Thoracic aorta (tissue), 2 donors: ENCODE results near the gene TTC14. TPM values are rescaled to one million over a fixed set of nuclear protein-coding genes. Genes with fewer than 3 reads are reported as not detected.

Source experiments
- ATAC-seq: fragments of 150-250 bp; one replicate; pipeline ENCODE4 v1.8.0; 2017; ENCODE audit warnings: low read depth; ENCODE audit not compliant: insufficient number of reproducible peaks, low FRiP score
- DNase-seq: peaks from one replicate; pipeline ENCODE4 v3.0.0-alpha.2; 2020; ENCODE audit warnings: low spot score
- H3K27ac ChIP-seq, 2 donors: fragments of 200-600 bp; sonication (generic); 1 replicate in 1 of 2; 2 replicates in 1 of 2; pipeline ENCODE4 v1.5.1; 2016; ENCODE audit warnings: mild to moderate bottlenecking in 2 of 2, moderate library complexity in 2 of 2
- H3K27me3 ChIP-seq: fragments of 200-600 bp; sonication (generic); replicated peaks from 2 replicates; pipeline ENCODE4 v1.6.0; 2016; ENCODE audit warnings: mild to moderate bottlenecking; ENCODE audit not compliant: insufficient read depth
- H3K36me3 ChIP-seq: fragments of 200-600 bp; sonication (generic); one replicate; pipeline ENCODE4 v1.5.1; 2016
- H3K4me1 ChIP-seq, 2 donors: fragments of 200-600 bp; sonication (generic); 1 replicate in 1 of 2; 2 replicates in 1 of 2; pipeline versions ENCODE4 v1.5.1 to v1.6.0; 2016; ENCODE audit warnings: low read depth in 2 of 2, mild to moderate bottlenecking in 1 of 2; ENCODE audit not compliant: control insufficient read depth in 1 of 2
- H3K4me3 ChIP-seq: fragments of 200-600 bp; sonication (generic); 2 replicates; pipeline ENCODE4 v1.5.1; 2016; ENCODE audit warnings: mild to moderate bottlenecking
- H3K9me3 ChIP-seq: fragments of 200-600 bp; sonication (generic); 2 replicates; pipeline ENCODE4 v1.5.1; 2016
- total RNA-seq, 2 donors: library from RNA; depleted of rRNA; stranded (reverse); fragments of >200 nt; gene quantifications; one replicate each; pipeline versions ENCODE4 v1.1.0 to v1.2.3, GENCODE V29; 2016
- TF ChIP-seq, protein P1 (sequence below): fragments of 200-600 bp; sonication (generic); IDR thresholded peaks from one replicate; pipeline ENCODE4 v1.5.1; 2019; ENCODE audit warnings: antibody characterized with exemption

The TTC14 gene
- total RNA-seq, 2 donors from 2014 or later: 43.1 to 79.7 TPM

DNA sequence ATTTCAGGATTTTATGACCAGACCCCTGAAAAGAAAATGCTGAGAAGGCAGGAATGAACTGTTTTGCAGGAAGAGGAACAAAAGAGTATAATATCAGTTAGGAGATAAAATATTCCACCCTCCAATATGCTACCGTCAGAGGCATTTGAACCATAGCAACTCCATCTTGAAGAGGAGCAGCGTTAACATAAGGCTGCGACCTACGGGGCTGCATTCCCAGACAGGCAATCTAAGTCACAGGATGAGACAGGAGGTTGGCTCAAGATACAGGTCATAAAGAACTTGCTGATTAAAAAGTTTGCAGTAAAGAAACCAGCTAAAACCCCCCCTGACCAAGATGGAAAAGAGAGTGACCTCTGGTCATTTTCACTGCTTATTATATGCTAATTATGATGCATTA lies 54.4 kb downstream of the TTC14 start:
- Histone ChIP-seq H3K9me3 (no peaks in the 10 kb centered on the region), H3K4me1 (no peaks in the 10 kb centered on the region), H3K27ac (no peak overlapping the region), H3K36me3 (no peaks in the 10 kb centered on the region), H3K4me3 (no peak overlapping the region), H3K27me3 (no peaks in the 10 kb centered on the region)
- ATAC-seq (no peak), DNase-seq (no peak)
- TF ChIP-seq, protein P1, sequence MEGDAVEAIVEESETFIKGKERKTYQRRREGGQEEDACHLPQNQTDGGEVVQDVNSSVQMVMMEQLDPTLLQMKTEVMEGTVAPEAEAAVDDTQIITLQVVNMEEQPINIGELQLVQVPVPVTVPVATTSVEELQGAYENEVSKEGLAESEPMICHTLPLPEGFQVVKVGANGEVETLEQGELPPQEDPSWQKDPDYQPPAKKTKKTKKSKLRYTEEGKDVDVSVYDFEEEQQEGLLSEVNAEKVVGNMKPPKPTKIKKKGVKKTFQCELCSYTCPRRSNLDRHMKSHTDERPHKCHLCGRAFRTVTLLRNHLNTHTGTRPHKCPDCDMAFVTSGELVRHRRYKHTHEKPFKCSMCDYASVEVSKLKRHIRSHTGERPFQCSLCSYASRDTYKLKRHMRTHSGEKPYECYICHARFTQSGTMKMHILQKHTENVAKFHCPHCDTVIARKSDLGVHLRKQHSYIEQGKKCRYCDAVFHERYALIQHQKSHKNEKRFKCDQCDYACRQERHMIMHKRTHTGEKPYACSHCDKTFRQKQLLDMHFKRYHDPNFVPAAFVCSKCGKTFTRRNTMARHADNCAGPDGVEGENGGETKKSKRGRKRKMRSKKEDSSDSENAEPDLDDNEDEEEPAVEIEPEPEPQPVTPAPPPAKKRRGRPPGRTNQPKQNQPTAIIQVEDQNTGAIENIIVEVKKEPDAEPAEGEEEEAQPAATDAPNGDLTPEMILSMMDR: no peak

DNA sequence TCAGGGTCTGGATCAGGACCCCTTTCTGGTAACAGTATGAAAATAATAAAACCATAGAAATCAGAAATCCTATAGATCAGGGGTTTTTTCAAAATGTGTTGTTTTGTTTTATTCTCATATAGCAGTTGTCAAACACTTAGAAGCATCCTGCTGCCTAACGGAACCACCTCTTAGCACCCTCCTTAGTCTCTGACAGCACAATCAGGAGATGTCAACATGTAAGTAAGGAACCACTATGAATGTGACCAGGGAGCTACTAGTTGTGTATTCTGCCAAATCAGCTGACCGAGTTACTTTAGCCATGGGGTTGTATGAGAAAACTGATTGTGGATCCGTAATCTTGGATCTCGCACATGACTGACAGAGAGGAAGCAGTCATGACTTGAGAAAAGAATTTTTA lies 55.1 kb downstream of the TTC14 start:
- TF ChIP-seq, protein P1: no peak
- Histone ChIP-seq H3K4me3 (no peak overlapping the region), H3K4me1 (no peaks in the 10 kb centered on the region), H3K36me3 (no peaks in the 10 kb centered on the region), H3K27me3 (no peaks in the 10 kb centered on the region), H3K27ac (no peak overlapping the region), H3K9me3 (no peaks in the 10 kb centered on the region)
- no peak for ATAC-seq
- DNase-seq: no peak

Other genes starting within 250 kb of the TTC14 start
- gene CCDC39, start 77.3 kb downstream of the TTC14 start, total RNA-seq: not detected